Vagina (tissue), 2 donors: Measurements from ENCODE around the gene CASP6.

Source experiments
- POLR2A ChIP-seq, 2 donors: fragments of 450-650 bp; IDR thresholded peaks; one replicate each; pipeline ENCODE4 v1.6.1; 2017; ENCODE audit warnings: antibody characterized with exemption in 2 of 2, mild to moderate bottlenecking in 2 of 2, moderate library complexity in 2 of 2
- POLR2AphosphoS5 ChIP-seq, 2 donors: sonication (generic); formaldehyde crosslinking; IDR thresholded peaks; one replicate each; pipeline ENCODE4 v1.9.0; 2017; ENCODE audit warnings: antibody characterized with exemption in 2 of 2, mild to moderate bottlenecking in 2 of 2, low read depth in 1 of 2; ENCODE audit not compliant: insufficient read depth in 1 of 2
- TF ChIP-seq, protein P1 (sequence below), 3 experiments: fragments of 450-650 bp in 2 of 3; fragments of 200-600 bp in 1 of 3; sonication (generic) in 1 of 3; IDR thresholded peaks; one replicate each; pipeline ENCODE4 v1.5.1; 2017 to 2019; ENCODE audit warnings: antibody characterized with exemption in 3 of 3, mild to moderate bottlenecking in 2 of 3, moderate library complexity in 2 of 3

- no peak for TF ChIP-seq POLR2AphosphoS5 (IDR thresholded peaks at IDR 0.05; ENCODE audit: insufficient read depth in 1 of 2, low read depth in 1 of 2)
- TF ChIP-seq, protein P1, sequence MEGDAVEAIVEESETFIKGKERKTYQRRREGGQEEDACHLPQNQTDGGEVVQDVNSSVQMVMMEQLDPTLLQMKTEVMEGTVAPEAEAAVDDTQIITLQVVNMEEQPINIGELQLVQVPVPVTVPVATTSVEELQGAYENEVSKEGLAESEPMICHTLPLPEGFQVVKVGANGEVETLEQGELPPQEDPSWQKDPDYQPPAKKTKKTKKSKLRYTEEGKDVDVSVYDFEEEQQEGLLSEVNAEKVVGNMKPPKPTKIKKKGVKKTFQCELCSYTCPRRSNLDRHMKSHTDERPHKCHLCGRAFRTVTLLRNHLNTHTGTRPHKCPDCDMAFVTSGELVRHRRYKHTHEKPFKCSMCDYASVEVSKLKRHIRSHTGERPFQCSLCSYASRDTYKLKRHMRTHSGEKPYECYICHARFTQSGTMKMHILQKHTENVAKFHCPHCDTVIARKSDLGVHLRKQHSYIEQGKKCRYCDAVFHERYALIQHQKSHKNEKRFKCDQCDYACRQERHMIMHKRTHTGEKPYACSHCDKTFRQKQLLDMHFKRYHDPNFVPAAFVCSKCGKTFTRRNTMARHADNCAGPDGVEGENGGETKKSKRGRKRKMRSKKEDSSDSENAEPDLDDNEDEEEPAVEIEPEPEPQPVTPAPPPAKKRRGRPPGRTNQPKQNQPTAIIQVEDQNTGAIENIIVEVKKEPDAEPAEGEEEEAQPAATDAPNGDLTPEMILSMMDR (IDR thresholded peaks at IDR 0.05) = no peak
- TF ChIP-seq POLR2A (IDR thresholded peaks at IDR 0.05) = no peak
Measured at GRCh38 chr4:109682875-109683274, 20.4 kb downstream of the CASP6 start.
